ENCODE measurements around the gene MKRN3. TPM values are rescaled to one million over a fixed set of nuclear protein-coding genes. Genes with fewer than 3 reads are reported as not detected.

Gene MKRN3
- total and polyA plus RNA-seq, 2 experiments from 2014 or later = not detected

DNA sequence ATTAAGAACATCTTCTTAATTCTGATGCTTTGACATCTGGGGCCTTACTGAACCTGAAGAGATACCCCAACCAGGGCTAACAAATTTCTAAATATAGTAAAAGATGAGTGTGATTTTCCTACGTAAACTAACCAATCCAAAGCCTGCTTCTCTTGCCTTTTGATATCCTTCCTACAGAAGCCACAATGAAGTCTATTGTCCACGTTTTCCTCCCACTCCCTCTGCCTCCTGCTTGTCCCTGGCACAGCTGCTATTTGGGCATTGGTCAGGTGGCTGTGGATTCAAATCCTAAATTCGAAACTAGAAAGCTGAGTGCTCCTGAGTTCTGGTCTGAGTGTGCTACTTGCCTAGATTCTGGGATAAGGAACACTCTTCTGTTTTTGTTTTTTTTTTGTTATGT lies 17.4 kb upstream of the MKRN3 start:
- Histone ChIP-seq H4K20me1 (replicated peaks; ENCODE audit: insufficient read depth) (no peaks in the 10 kb centered on the region), H2AFZ (no peak overlapping the region), H3K4me2 (no peak overlapping the region), H3K9me2 (ENCODE audit: insufficient read depth) (no peaks in the 10 kb centered on the region), H3K36me3 (ENCODE audit: insufficient read depth) (no peaks in the 10 kb centered on the region), H3K4me1 (ENCODE audit: insufficient read depth) (no peaks in the 10 kb centered on the region), H3K27ac (ENCODE audit: low read depth) (no peak overlapping the region), H3K27me3 (ENCODE audit: insufficient read depth) (no peaks in the 10 kb centered on the region), H3K79me2 (replicated peaks; ENCODE audit: insufficient read depth) (no peaks in the 10 kb centered on the region), H3F3A (replicated peaks; ENCODE audit: low read depth) (no peaks in the 10 kb centered on the region), H3K4me3 (no peak overlapping the region)
- DNase-seq (ENCODE audit: low spot score) (no peak), ATAC-seq (no peak)
- no peaks in the 10 kb centered on the region for H3K36me3 Mint-ChIP-seq (ENCODE audit: low read depth)
- no peaks in the 10 kb centered on the region for H3K4me1 Mint-ChIP-seq
- H3K27me3 Mint-ChIP-seq (ENCODE audit: insufficient read depth, low read depth, poor library complexity) = no peaks in the 10 kb centered on the region
- H3K9me3 Mint-ChIP-seq = peaks cover 68% of the 10 kb centered on the region
- H3K4me3 Mint-ChIP-seq = no peak overlapping the region
- H3K27ac Mint-ChIP-seq = no peak overlapping the region
- TF ChIP-seq POLR2AphosphoS5 (IDR thresholded peaks at IDR 0.05; ENCODE audit: low read depth) = no peak
- TF ChIP-seq ZNF114 (CRISPR knock-in tag; IDR thresholded peaks at IDR 0.05) = no peak
- TF ChIP-seq STAT1 (IDR thresholded peaks at IDR 0.05; ENCODE audit: unreplicated experiment) = no peak
- TF ChIP-seq ZNF331 (CRISPR knock-in tag; IDR thresholded peaks at IDR 0.05; ENCODE audit: low read depth) = no peak
- TF ChIP-seq, protein P1, sequence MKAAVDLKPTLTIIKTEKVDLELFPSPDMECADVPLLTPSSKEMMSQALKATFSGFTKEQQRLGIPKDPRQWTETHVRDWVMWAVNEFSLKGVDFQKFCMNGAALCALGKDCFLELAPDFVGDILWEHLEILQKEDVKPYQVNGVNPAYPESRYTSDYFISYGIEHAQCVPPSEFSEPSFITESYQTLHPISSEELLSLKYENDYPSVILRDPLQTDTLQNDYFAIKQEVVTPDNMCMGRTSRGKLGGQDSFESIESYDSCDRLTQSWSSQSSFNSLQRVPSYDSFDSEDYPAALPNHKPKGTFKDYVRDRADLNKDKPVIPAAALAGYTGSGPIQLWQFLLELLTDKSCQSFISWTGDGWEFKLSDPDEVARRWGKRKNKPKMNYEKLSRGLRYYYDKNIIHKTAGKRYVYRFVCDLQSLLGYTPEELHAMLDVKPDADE (IDR thresholded peaks at IDR 0.05) = no peak
- TF ChIP-seq EZH2 (IDR thresholded peaks at IDR 0.05; ENCODE audit: low read depth, unreplicated experiment) = no peak
- TF ChIP-seq, protein P2, sequence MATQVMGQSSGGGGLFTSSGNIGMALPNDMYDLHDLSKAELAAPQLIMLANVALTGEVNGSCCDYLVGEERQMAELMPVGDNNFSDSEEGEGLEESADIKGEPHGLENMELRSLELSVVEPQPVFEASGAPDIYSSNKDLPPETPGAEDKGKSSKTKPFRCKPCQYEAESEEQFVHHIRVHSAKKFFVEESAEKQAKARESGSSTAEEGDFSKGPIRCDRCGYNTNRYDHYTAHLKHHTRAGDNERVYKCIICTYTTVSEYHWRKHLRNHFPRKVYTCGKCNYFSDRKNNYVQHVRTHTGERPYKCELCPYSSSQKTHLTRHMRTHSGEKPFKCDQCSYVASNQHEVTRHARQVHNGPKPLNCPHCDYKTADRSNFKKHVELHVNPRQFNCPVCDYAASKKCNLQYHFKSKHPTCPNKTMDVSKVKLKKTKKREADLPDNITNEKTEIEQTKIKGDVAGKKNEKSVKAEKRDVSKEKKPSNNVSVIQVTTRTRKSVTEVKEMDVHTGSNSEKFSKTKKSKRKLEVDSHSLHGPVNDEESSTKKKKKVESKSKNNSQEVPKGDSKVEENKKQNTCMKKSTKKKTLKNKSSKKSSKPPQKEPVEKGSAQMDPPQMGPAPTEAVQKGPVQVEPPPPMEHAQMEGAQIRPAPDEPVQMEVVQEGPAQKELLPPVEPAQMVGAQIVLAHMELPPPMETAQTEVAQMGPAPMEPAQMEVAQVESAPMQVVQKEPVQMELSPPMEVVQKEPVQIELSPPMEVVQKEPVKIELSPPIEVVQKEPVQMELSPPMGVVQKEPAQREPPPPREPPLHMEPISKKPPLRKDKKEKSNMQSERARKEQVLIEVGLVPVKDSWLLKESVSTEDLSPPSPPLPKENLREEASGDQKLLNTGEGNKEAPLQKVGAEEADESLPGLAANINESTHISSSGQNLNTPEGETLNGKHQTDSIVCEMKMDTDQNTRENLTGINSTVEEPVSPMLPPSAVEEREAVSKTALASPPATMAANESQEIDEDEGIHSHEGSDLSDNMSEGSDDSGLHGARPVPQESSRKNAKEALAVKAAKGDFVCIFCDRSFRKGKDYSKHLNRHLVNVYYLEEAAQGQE (IDR thresholded peaks at IDR 0.05; ENCODE audit: unreplicated experiment) = no peak
- no peak for TF ChIP-seq JUNB (IDR thresholded peaks at IDR 0.05; ENCODE audit: unreplicated experiment)
- TF ChIP-seq NANOG (IDR thresholded peaks at IDR 0.05; ENCODE audit: borderline replicate concordance) = no peak
- TF ChIP-seq, protein P3, sequence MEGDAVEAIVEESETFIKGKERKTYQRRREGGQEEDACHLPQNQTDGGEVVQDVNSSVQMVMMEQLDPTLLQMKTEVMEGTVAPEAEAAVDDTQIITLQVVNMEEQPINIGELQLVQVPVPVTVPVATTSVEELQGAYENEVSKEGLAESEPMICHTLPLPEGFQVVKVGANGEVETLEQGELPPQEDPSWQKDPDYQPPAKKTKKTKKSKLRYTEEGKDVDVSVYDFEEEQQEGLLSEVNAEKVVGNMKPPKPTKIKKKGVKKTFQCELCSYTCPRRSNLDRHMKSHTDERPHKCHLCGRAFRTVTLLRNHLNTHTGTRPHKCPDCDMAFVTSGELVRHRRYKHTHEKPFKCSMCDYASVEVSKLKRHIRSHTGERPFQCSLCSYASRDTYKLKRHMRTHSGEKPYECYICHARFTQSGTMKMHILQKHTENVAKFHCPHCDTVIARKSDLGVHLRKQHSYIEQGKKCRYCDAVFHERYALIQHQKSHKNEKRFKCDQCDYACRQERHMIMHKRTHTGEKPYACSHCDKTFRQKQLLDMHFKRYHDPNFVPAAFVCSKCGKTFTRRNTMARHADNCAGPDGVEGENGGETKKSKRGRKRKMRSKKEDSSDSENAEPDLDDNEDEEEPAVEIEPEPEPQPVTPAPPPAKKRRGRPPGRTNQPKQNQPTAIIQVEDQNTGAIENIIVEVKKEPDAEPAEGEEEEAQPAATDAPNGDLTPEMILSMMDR (conservative IDR thresholded peaks at IDR 0.05; ENCODE audit: low read depth in 2 of 2) = no peak
- no peak for TF ChIP-seq CREB1 (CRISPR knock-in tag; IDR thresholded peaks at IDR 0.05; ENCODE audit: low read depth)
- TF ChIP-seq, protein P4, sequence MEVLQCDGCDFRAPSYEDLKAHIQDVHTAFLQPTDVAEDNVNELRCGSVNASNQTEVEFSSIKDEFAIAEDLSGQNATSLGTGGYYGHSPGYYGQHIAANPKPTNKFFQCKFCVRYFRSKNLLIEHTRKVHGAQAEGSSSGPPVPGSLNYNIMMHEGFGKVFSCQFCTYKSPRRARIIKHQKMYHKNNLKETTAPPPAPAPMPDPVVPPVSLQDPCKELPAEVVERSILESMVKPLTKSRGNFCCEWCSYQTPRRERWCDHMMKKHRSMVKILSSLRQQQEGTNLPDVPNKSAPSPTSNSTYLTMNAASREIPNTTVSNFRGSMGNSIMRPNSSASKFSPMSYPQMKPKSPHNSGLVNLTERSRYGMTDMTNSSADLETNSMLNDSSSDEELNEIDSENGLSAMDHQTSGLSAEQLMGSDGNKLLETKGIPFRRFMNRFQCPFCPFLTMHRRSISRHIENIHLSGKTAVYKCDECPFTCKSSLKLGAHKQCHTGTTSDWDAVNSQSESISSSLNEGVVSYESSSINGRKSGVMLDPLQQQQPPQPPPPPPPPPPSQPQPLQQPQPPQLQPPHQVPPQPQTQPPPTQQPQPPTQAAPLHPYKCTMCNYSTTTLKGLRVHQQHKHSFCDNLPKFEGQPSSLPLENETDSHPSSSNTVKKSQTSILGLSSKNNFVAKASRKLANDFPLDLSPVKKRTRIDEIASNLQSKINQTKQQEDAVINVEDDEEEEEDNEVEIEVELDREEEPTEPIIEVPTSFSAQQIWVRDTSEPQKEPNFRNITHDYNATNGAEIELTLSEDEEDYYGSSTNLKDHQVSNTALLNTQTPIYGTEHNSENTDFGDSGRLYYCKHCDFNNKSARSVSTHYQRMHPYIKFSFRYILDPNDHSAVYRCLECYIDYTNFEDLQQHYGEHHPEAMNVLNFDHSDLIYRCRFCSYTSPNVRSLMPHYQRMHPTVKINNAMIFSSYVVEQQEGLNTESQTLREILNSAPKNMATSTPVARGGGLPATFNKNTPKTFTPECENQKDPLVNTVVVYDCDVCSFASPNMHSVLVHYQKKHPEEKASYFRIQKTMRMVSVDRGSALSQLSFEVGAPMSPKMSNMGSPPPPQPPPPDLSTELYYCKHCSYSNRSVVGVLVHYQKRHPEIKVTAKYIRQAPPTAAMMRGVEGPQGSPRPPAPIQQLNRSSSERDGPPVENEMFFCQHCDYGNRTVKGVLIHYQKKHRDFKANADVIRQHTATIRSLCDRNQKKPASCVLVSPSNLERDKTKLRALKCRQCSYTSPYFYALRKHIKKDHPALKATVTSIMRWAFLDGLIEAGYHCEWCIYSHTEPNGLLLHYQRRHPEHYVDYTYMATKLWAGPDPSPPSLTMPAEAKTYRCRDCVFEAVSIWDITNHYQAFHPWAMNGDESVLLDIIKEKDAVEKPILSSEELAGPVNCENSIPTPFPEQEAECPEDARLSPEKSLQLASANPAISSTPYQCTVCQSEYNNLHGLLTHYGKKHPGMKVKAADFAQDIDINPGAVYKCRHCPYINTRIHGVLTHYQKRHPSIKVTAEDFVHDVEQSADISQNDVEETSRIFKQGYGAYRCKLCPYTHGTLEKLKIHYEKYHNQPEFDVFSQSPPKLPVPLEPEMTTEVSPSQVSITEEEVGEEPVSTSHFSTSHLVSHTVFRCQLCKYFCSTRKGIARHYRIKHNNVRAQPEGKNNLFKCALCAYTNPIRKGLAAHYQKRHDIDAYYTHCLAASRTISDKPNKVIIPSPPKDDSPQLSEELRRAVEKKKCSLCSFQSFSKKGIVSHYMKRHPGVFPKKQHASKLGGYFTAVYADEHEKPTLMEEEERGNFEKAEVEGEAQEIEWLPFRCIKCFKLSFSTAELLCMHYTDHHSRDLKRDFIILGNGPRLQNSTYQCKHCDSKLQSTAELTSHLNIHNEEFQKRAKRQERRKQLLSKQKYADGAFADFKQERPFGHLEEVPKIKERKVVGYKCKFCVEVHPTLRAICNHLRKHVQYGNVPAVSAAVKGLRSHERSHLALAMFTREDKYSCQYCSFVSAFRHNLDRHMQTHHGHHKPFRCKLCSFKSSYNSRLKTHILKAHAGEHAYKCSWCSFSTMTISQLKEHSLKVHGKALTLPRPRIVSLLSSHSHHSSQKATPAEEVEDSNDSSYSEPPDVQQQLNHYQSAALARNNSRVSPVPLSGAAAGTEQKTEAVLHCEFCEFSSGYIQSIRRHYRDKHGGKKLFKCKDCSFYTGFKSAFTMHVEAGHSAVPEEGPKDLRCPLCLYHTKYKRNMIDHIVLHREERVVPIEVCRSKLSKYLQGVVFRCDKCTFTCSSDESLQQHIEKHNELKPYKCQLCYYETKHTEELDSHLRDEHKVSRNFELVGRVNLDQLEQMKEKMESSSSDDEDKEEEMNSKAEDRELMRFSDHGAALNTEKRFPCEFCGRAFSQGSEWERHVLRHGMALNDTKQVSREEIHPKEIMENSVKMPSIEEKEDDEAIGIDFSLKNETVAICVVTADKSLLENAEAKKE (CRISPR knock-in tag; IDR thresholded peaks at IDR 0.05) = no peak
- TF ChIP-seq EZH2phosphoT487 (IDR thresholded peaks at IDR 0.05; ENCODE audit: unreplicated experiment) = no peak
